Naive B cell (primary cell): Measurements from ENCODE around the gene ZPR1. TPM values are rescaled to one million over a fixed set of nuclear protein-coding genes. Genes with fewer than 3 reads are reported as not detected.

Experiments used
- ATAC-seq, 2 donors: fragments of 150-1000 bp; cut with Tn5 transposase; 2 replicates each; pipeline ENCODE4 v1.10.0; 2021; ENCODE audit warnings: low read depth in 2 of 2, mild to moderate bottlenecking in 2 of 2, moderate library complexity in 2 of 2
- DNase-seq: peaks from one replicate; pipeline ENCODE4 v3.0.0; 2022
- H3K27ac Mint-ChIP-seq, 6 donors: one replicate each; pipeline ENCODE4 v1.8.0; 2020 to 2022; ENCODE audit warnings: mild to moderate bottlenecking in 6 of 6, mixed read lengths in 6 of 6, moderate library complexity in 5 of 6, inconsistent platforms in 2 of 6
- H3K27me3 Mint-ChIP-seq, 3 donors: one replicate each; pipeline ENCODE4 v1.8.0; 2021 to 2022; ENCODE audit warnings: mixed read lengths in 3 of 3, mild to moderate bottlenecking in 1 of 3
- H3K36me3 Mint-ChIP-seq, 2 donors: one replicate each; pipeline ENCODE4 v1.8.0; 2020 to 2022; ENCODE audit warnings: mixed read lengths in 2 of 2, inconsistent platforms in 1 of 2, mild to moderate bottlenecking in 1 of 2
- H3K4me1 Mint-ChIP-seq, 3 donors: one replicate each; pipeline ENCODE4 v1.8.0; 2020 to 2022; ENCODE audit warnings: mixed read lengths in 3 of 3, inconsistent platforms in 1 of 3, mild to moderate bottlenecking in 1 of 3, moderate library complexity in 1 of 3
- H3K4me3 Mint-ChIP-seq, 8 donors: one replicate each; pipeline ENCODE4 v1.8.0; 2020 to 2022; ENCODE audit warnings: mild to moderate bottlenecking in 8 of 8, mixed read lengths in 8 of 8, moderate library complexity in 8 of 8, inconsistent platforms in 2 of 8
- H3K9me3 Mint-ChIP-seq, 7 donors: one replicate each; pipeline ENCODE4 v1.8.0; 2020 to 2022; ENCODE audit warnings: mixed read lengths in 7 of 7, mild to moderate bottlenecking in 5 of 7, inconsistent platforms in 2 of 7, moderate library complexity in 1 of 7
- polyA plus RNA-seq, 6 donors: library from polyadenylated mRNA; unstranded; fragments of 300-500 nt; fragmentation: Illumina TruSeq; gene quantifications; one replicate each; pipeline ENCODE4 v1.2.3, GENCODE V29; 2021; ENCODE audit warnings: low read depth in 6 of 6

The ZPR1 gene
- polyA plus RNA-seq, 6 donors from 2014 or later: 36.9 to 51.1 (median 45.0) TPM

- no peaks in the 10 kb centered on the region for H3K9me3 Mint-ChIP-seq
- no peak overlapping the region for H3K27ac Mint-ChIP-seq
- H3K27me3 Mint-ChIP-seq: peaks cover 15 to 39% (median 33%) of the 10 kb centered on the region in 3 donors
These were observed 62.2 kb downstream of the ZPR1 start for GRCh38 chr11:116725434-116726221.

GRCh38 chr11:116724813-116725212 is 63.0 kb downstream of the ZPR1 start:
- H3K27ac Mint-ChIP-seq: no peak overlapping the region
- DNase-seq: no peak
- no peak overlapping the region for H3K4me3 Mint-ChIP-seq
- H3K27me3 Mint-ChIP-seq: peaks cover 15 to 46% (median 33%) of the 10 kb centered on the region in 3 donors
- ATAC-seq: no peak
- H3K36me3 Mint-ChIP-seq: no peaks in the 10 kb centered on the region
- no peaks in the 10 kb centered on the region for H3K4me1 Mint-ChIP-seq
- H3K9me3 Mint-ChIP-seq: no peaks in the 10 kb centered on the region

More at GRCh38 chr11:116725434-116726221, 62.2 kb downstream of the ZPR1 start:
- H3K4me3 Mint-ChIP-seq: no peak overlapping the region
- ATAC-seq (no peak), DNase-seq (no peak)
- no peaks in the 10 kb centered on the region for H3K4me1 Mint-ChIP-seq
- no peaks in the 10 kb centered on the region for H3K36me3 Mint-ChIP-seq

Other genes starting within 250 kb of the ZPR1 start
- 10 to 100 TPM in 4 of 6 donors, 1 to 10 TPM in 2; 5.0 to 17.7 (median 13.6) TPM for gene BUD13, start 15.0 kb downstream of the ZPR1 start, polyA plus RNA-seq
- not detected for gene APOA5, start 3.9 kb upstream of the ZPR1 start, polyA plus RNA-seq
- not detected for gene APOA4, start 35.3 kb upstream of the ZPR1 start, polyA plus RNA-seq
- not detected for gene APOC3, start 41.9 kb upstream of the ZPR1 start, polyA plus RNA-seq
- gene APOA1, start 49.6 kb upstream of the ZPR1 start, polyA plus RNA-seq: under 1 TPM in 3 of 6 donors, not detected in 3; 0.37 to 0.62 (median 0.45) TPM